Measurements from ENCODE around the gene MAP2K7.

- TF ChIP-seq CTCF (conservative IDR thresholded peaks at IDR 0.05; ENCODE audit: low read depth, low read length) (no peak), EZH2 (IDR thresholded peaks at IDR 0.05; ENCODE audit: borderline replicate concordance, low read depth, low read length, poor library complexity, severe bottlenecking) (no peak)
These were observed 10.4 kb downstream of the MAP2K7 start for GRCh38 chr19:7914099-7914498.
